ENCODE measurements around the gene MMAA.

GRCh38 chr4:145703850-145704497, 84.8 kb downstream of the MMAA start:
- TF ChIP-seq CTCF (IDR thresholded peaks at IDR 0.05; ENCODE audit: borderline replicate concordance, extremely low read depth, low read length, poor library complexity, severe bottlenecking) (no peak), EZH2 (IDR thresholded peaks at IDR 0.05; ENCODE audit: borderline replicate concordance, low read depth, low read length, severe bottlenecking) (no peak)

Data from DND-41 (cell line).